NCI-H2081 treated with DMSO at 0.1 percent for 48 hours (cell line): Measurements from ENCODE around the gene MEIS2.
"Not testable (repeated sequence)": the region's sequence is repeated elsewhere in the genome, so short reads cannot be mapped to it uniquely, and the experiment has no call there.

Source experiments
- DNase-seq: peaks from one replicate; lab custom pipeline; 2025; lab: John Stamatoyannopoulos, UW

Gene MEIS2

GRCh38 chr15:37009288-37009687 lies 91.1 kb downstream of the MEIS2 start:
- DNase-seq: no peak

- DNase-seq: no peak
Observed at GRCh38 chr15:37008205-37008604, 92.1 kb downstream of the MEIS2 start.

- no peak for DNase-seq
Observed at GRCh38 chr15:37007301-37007700, 93.0 kb downstream of the MEIS2 start.

- DNase-seq: no peak
Observed at GRCh38 chr15:37004981-37005735, 95.2 kb downstream of the MEIS2 start.

GRCh38 chr15:37004373-37004869 lies 95.9 kb downstream of the MEIS2 start:
- DNase-seq: no peak

- DNase-seq: no peak
Observed at GRCh38 chr15:37002041-37002672, 98.2 kb downstream of the MEIS2 start.

GRCh38 chr15:37001417-37001816 lies 98.9 kb downstream of the MEIS2 start:
- no peak for DNase-seq

- no peak for DNase-seq
Observed at GRCh38 chr15:36999778-37000177, 100.6 kb downstream of the MEIS2 start.

GRCh38 chr15:36996538-36997181 lies 103.7 kb downstream of the MEIS2 start:
- no peak for DNase-seq

GRCh38 chr15:36996121-36996520 lies 104.2 kb downstream of the MEIS2 start:
- DNase-seq: no peak

- no peak for DNase-seq
Observed at GRCh38 chr15:36994790-36995189, 105.6 kb downstream of the MEIS2 start.

GRCh38 chr15:36992454-36992853 lies 107.9 kb downstream of the MEIS2 start:
- no peak for DNase-seq

- no peak for DNase-seq
Observed at GRCh38 chr15:36988947-36989346, 111.4 kb downstream of the MEIS2 start.

- DNase-seq: no peak
Observed at GRCh38 chr15:36982430-36982829, 117.9 kb downstream of the MEIS2 start.

- not testable (repeated sequence) for DNase-seq
Observed at GRCh38 chr15:36980281-36980680, 120.1 kb downstream of the MEIS2 start.

- DNase-seq: no peak
Observed at GRCh38 chr15:36978625-36979024, 121.7 kb downstream of the MEIS2 start.

- DNase-seq: no peak
Observed at GRCh38 chr15:36978126-36978525, 122.2 kb downstream of the MEIS2 start.

GRCh38 chr15:36977659-36978058 lies 122.7 kb downstream of the MEIS2 start:
- no peak for DNase-seq

GRCh38 chr15:36972704-36973103 lies 127.6 kb downstream of the MEIS2 start:
- no peak for DNase-seq

GRCh38 chr15:36970522-36970921 lies 129.8 kb downstream of the MEIS2 start:
- peak; percentile 64 for DNase-seq

GRCh38 chr15:36967929-36968328 lies 132.4 kb downstream of the MEIS2 start:
- DNase-seq: no peak

- no peak for DNase-seq
Observed at GRCh38 chr15:36966708-36967107, 133.6 kb downstream of the MEIS2 start.
